ENCODE data around the gene PRKG1.

PRKG1 gene

GRCh38 chr10:52212062-52212461, 1137.8 kb downstream of the PRKG1 start:
- ChIA-PET POLR2A (no interaction called here), CTCF (no interaction called here)
- no peak overlapping the region for H3K4me3 ChIP-seq (ENCODE audit: control insufficient read depth in 1 of 7, extremely low read depth in 1 of 7, insufficient read depth in 4 of 7, low read depth in 2 of 7, low read length in 6 of 7)
- H3K36me3 ChIP-seq (ENCODE audit: control insufficient read depth in 4 of 4, insufficient read depth in 4 of 4, low read length in 3 of 4): no peaks in the 10 kb centered on the region
- no peak overlapping the region for H3K27ac ChIP-seq (ENCODE audit: insufficient read depth in 1 of 2, low read depth in 1 of 2, low read length in 2 of 2, poor library complexity in 1 of 2, severe bottlenecking in 2 of 2)
- 100% methylated on average over 3 of the region's 4 CpGs for WGBS (ENCODE audit: insufficient coverage)
- DNase-seq: no peak
- no peaks in the 10 kb centered on the region for H3K27me3 ChIP-seq (replicated peaks in 2 of 5; ENCODE audit: control insufficient read depth in 4 of 5, insufficient read depth in 5 of 5, low read length in 4 of 5)
- H3K9me3 ChIP-seq (ENCODE audit: control extremely low read depth in 1 of 5, control insufficient read depth in 4 of 5, insufficient read depth in 2 of 5, low read depth in 1 of 5, low read length in 4 of 5): no peaks in the 10 kb centered on the region
- peaks cover 8 to 18% (median 11%) of the 10 kb centered on the region in 4 experiments for H3K4me1 ChIP-seq (ENCODE audit: control extremely low read depth in 1 of 4, control insufficient read depth in 4 of 4, insufficient read depth in 4 of 4, low read length in 3 of 4)

GRCh38 chr10:52212802-52213201, 1138.5 kb downstream of the PRKG1 start:
- Histone ChIP-seq H3K4me3 (ENCODE audit: control insufficient read depth in 1 of 7, extremely low read depth in 1 of 7, insufficient read depth in 4 of 7, low read depth in 2 of 7, low read length in 6 of 7) (no peak overlapping the region), H3K27ac (ENCODE audit: insufficient read depth in 1 of 2, low read depth in 1 of 2, low read length in 2 of 2, poor library complexity in 1 of 2, severe bottlenecking in 2 of 2) (no peak overlapping the region), H3K4me1 (ENCODE audit: control extremely low read depth in 1 of 4, control insufficient read depth in 4 of 4, insufficient read depth in 4 of 4, low read length in 3 of 4) (peaks cover 10 to 24% (median 14%) of the 10 kb centered on the region in 4 experiments), H3K36me3 (ENCODE audit: control insufficient read depth in 4 of 4, insufficient read depth in 4 of 4, low read length in 3 of 4) (no peaks in the 10 kb centered on the region), H3K27me3 (replicated peaks in 2 of 5; ENCODE audit: control insufficient read depth in 4 of 5, insufficient read depth in 5 of 5, low read length in 4 of 5) (no peaks in the 10 kb centered on the region), H3K9me3 (ENCODE audit: control extremely low read depth in 1 of 5, control insufficient read depth in 4 of 5, insufficient read depth in 2 of 5, low read depth in 1 of 5, low read length in 4 of 5) (no peaks in the 10 kb centered on the region)
- CTCF ChIA-PET: interaction anchor here (0.9 to 1.8 kb wide), 3 partner anchors 162 to 1198 kb away, joined by 3 to 8 read pairs (median 3); no protein-coding TSS in a partner anchor
- no CpG with 5 or more reads among the region's 4 CpGs for WGBS (ENCODE audit: insufficient coverage)
- POLR2A ChIA-PET: no interaction called here
- DNase-seq: no peak

- no peaks in the 10 kb centered on the region for H3K27me3 ChIP-seq (replicated peaks in 2 of 5; ENCODE audit: control insufficient read depth in 4 of 5, insufficient read depth in 5 of 5, low read length in 4 of 5)
- WGBS (ENCODE audit: insufficient coverage): 100% methylated on average over 1 of the region's 3 CpGs
- no peaks in the 10 kb centered on the region for H3K9me3 ChIP-seq (ENCODE audit: control extremely low read depth in 1 of 5, control insufficient read depth in 4 of 5, insufficient read depth in 2 of 5, low read depth in 1 of 5, low read length in 4 of 5)
- ChIA-PET POLR2A (no interaction called here), CTCF (interaction anchor here (0.9 to 1.8 kb wide), 3 partner anchors 163 to 1198 kb away, joined by 3 to 8 read pairs (median 3); no protein-coding TSS in a partner anchor)
- H3K36me3 ChIP-seq (ENCODE audit: control insufficient read depth in 4 of 4, insufficient read depth in 4 of 4, low read length in 3 of 4): no peaks in the 10 kb centered on the region
- H3K4me3 ChIP-seq (ENCODE audit: control insufficient read depth in 1 of 7, extremely low read depth in 1 of 7, insufficient read depth in 4 of 7, low read depth in 2 of 7, low read length in 6 of 7): no peak overlapping the region
- peak in 2 of 3 donors; percentile 66 to 79 for DNase-seq
- no peak overlapping the region for H3K27ac ChIP-seq (ENCODE audit: insufficient read depth in 1 of 2, low read depth in 1 of 2, low read length in 2 of 2, poor library complexity in 1 of 2, severe bottlenecking in 2 of 2)
- H3K4me1 ChIP-seq (ENCODE audit: control extremely low read depth in 1 of 4, control insufficient read depth in 4 of 4, insufficient read depth in 4 of 4, low read length in 3 of 4): peaks cover 10 to 24% (median 14%) of the 10 kb centered on the region in 4 experiments
These were observed 1139.0 kb downstream of the PRKG1 start for GRCh38 chr10:52213321-52213752.

- no peak overlapping the region for H3K27ac ChIP-seq (ENCODE audit: insufficient read depth in 1 of 2, low read depth in 1 of 2, low read length in 2 of 2, poor library complexity in 1 of 2, severe bottlenecking in 2 of 2)
- DNase-seq: peak; percentile 80 to 89 (median 85)
These were observed 1141.6 kb downstream of the PRKG1 start for GRCh38 chr10:52215745-52216361.

GRCh38 chr10:52216852-52217251, 1142.6 kb downstream of the PRKG1 start:
- ChIA-PET CTCF (interaction anchor here (0.9 to 1.9 kb wide), 6 partner anchors 11 to 1212 kb away, joined by 3 to 9 read pairs (median 3); no protein-coding TSS in a partner anchor), POLR2A (no interaction called here)
- DNase-seq: peak; percentile 63 to 92 (median 89)
- peak overlapping the region in 2 of 7 experiments; percentile 30 to 58 for H3K4me3 ChIP-seq (ENCODE audit: control insufficient read depth in 1 of 7, extremely low read depth in 1 of 7, insufficient read depth in 4 of 7, low read depth in 2 of 7, low read length in 6 of 7)
- H3K4me1 ChIP-seq (ENCODE audit: control extremely low read depth in 1 of 4, control insufficient read depth in 4 of 4, insufficient read depth in 4 of 4, low read length in 3 of 4): peaks cover 10 to 24% (median 14%) of the 10 kb centered on the region in 4 experiments
- no peaks in the 10 kb centered on the region for H3K9me3 ChIP-seq (ENCODE audit: control extremely low read depth in 1 of 5, control insufficient read depth in 4 of 5, insufficient read depth in 2 of 5, low read depth in 1 of 5, low read length in 4 of 5)
- H3K27me3 ChIP-seq (replicated peaks in 2 of 5; ENCODE audit: control insufficient read depth in 4 of 5, insufficient read depth in 5 of 5, low read length in 4 of 5): no peaks in the 10 kb centered on the region
- WGBS (ENCODE audit: insufficient coverage): 0% methylated on average over 2 of the region's 2 CpGs
- H3K27ac ChIP-seq (ENCODE audit: insufficient read depth in 1 of 2, low read depth in 1 of 2, low read length in 2 of 2, poor library complexity in 1 of 2, severe bottlenecking in 2 of 2): peak overlapping the region in 1 of 2 experiments; percentile 55
- H3K36me3 ChIP-seq (ENCODE audit: control insufficient read depth in 4 of 4, insufficient read depth in 4 of 4, low read length in 3 of 4): no peaks in the 10 kb centered on the region

More at GRCh38 chr10:52215745-52216361, 1141.6 kb downstream of the PRKG1 start:
- Histone ChIP-seq H3K9me3 (ENCODE audit: control extremely low read depth in 1 of 5, control insufficient read depth in 4 of 5, insufficient read depth in 2 of 5, low read depth in 1 of 5, low read length in 4 of 5) (no peaks in the 10 kb centered on the region), H3K36me3 (ENCODE audit: control insufficient read depth in 4 of 4, insufficient read depth in 4 of 4, low read length in 3 of 4) (no peaks in the 10 kb centered on the region), H3K4me3 (ENCODE audit: control insufficient read depth in 1 of 7, extremely low read depth in 1 of 7, insufficient read depth in 4 of 7, low read depth in 2 of 7, low read length in 6 of 7) (no peak overlapping the region), H3K27me3 (replicated peaks in 2 of 5; ENCODE audit: control insufficient read depth in 4 of 5, insufficient read depth in 5 of 5, low read length in 4 of 5) (no peaks in the 10 kb centered on the region), H3K4me1 (ENCODE audit: control extremely low read depth in 1 of 4, control insufficient read depth in 4 of 4, insufficient read depth in 4 of 4, low read length in 3 of 4) (peaks cover 10 to 24% (median 14%) of the 10 kb centered on the region in 4 experiments)
- POLR2A ChIA-PET: no interaction called here
- CTCF ChIA-PET: interaction anchor here (0.7 to 1.9 kb wide), 7 partner anchors 12 to 1211 kb away, joined by 3 to 8 read pairs (median 3); no protein-coding TSS in a partner anchor

- no peak for DNase-seq
- WGBS (ENCODE audit: insufficient coverage): no CpG with 5 or more reads among the region's 1 CpG
- CTCF ChIA-PET: interaction anchor here (1.6 to 1.9 kb wide), 2 partner anchors 13 to 1154 kb away, joined by 8 to 9 read pairs; no protein-coding TSS in a partner anchor
These were observed 1143.2 kb downstream of the PRKG1 start for GRCh38 chr10:52217531-52217930.

GRCh38 chr10:52220947-52221346, 1146.7 kb downstream of the PRKG1 start:
- Histone ChIP-seq H3K27ac (ENCODE audit: insufficient read depth in 1 of 2, low read depth in 1 of 2, low read length in 2 of 2, poor library complexity in 1 of 2, severe bottlenecking in 2 of 2) (no peak overlapping the region), H3K36me3 (ENCODE audit: control insufficient read depth in 4 of 4, insufficient read depth in 4 of 4, low read length in 3 of 4) (no peaks in the 10 kb centered on the region), H3K4me3 (ENCODE audit: control insufficient read depth in 1 of 7, extremely low read depth in 1 of 7, insufficient read depth in 4 of 7, low read depth in 2 of 7, low read length in 6 of 7) (no peak overlapping the region), H3K4me1 (ENCODE audit: control extremely low read depth in 1 of 4, control insufficient read depth in 4 of 4, insufficient read depth in 4 of 4, low read length in 3 of 4) (peaks cover 8 to 17% (median 12%) of the 10 kb centered on the region in 4 experiments), H3K27me3 (replicated peaks in 2 of 5; ENCODE audit: control insufficient read depth in 4 of 5, insufficient read depth in 5 of 5, low read length in 4 of 5) (no peaks in the 10 kb centered on the region), H3K9me3 (ENCODE audit: control extremely low read depth in 1 of 5, control insufficient read depth in 4 of 5, insufficient read depth in 2 of 5, low read depth in 1 of 5, low read length in 4 of 5) (no peaks in the 10 kb centered on the region)
- WGBS (ENCODE audit: insufficient coverage): no CpG with 5 or more reads among the region's 3 CpGs
- POLR2A ChIA-PET: no interaction called here
- no peak for DNase-seq
- CTCF ChIA-PET: no interaction called here

More at GRCh38 chr10:52217531-52217930, 1143.2 kb downstream of the PRKG1 start:
- peaks cover 10 to 24% (median 14%) of the 10 kb centered on the region in 4 experiments for H3K4me1 ChIP-seq (ENCODE audit: control extremely low read depth in 1 of 4, control insufficient read depth in 4 of 4, insufficient read depth in 4 of 4, low read length in 3 of 4)
- no peaks in the 10 kb centered on the region for H3K9me3 ChIP-seq (ENCODE audit: control extremely low read depth in 1 of 5, control insufficient read depth in 4 of 5, insufficient read depth in 2 of 5, low read depth in 1 of 5, low read length in 4 of 5)
- POLR2A ChIA-PET: no interaction called here
- no peak overlapping the region for H3K4me3 ChIP-seq (ENCODE audit: control insufficient read depth in 1 of 7, extremely low read depth in 1 of 7, insufficient read depth in 4 of 7, low read depth in 2 of 7, low read length in 6 of 7)
- no peaks in the 10 kb centered on the region for H3K36me3 ChIP-seq (ENCODE audit: control insufficient read depth in 4 of 4, insufficient read depth in 4 of 4, low read length in 3 of 4)
- H3K27ac ChIP-seq (ENCODE audit: insufficient read depth in 1 of 2, low read depth in 1 of 2, low read length in 2 of 2, poor library complexity in 1 of 2, severe bottlenecking in 2 of 2): no peak overlapping the region
- H3K27me3 ChIP-seq (replicated peaks in 2 of 5; ENCODE audit: control insufficient read depth in 4 of 5, insufficient read depth in 5 of 5, low read length in 4 of 5): no peaks in the 10 kb centered on the region

All from common myeloid progenitor, CD34-positive (primary cell).